ENCODE results near the gene AOC1. TPM values are rescaled to one million over a fixed set of nuclear protein-coding genes. Genes with fewer than 3 reads are reported as not detected.

AOC1 gene
- total and polyA plus RNA-seq, 2 of the 13 experiments (the other 11 are each of a cell fraction or from before 2014, with no cell fraction given) = not detected

GRCh38 chr7:150805864-150806263 is 46.5 kb upstream of the AOC1 start:
- CTCF ChIA-PET (ENCODE audit: low intra/inter-chr PET ratio, low total read pairs) = no interaction called here
- TF ChIP-seq ATF3 (CRISPR knock-in tag; IDR thresholded peaks at IDR 0.05) = no peak
- no peak for TF ChIP-seq E2F1 (CRISPR knock-in tag; IDR thresholded peaks at IDR 0.05)
- TF ChIP-seq, protein P1, sequence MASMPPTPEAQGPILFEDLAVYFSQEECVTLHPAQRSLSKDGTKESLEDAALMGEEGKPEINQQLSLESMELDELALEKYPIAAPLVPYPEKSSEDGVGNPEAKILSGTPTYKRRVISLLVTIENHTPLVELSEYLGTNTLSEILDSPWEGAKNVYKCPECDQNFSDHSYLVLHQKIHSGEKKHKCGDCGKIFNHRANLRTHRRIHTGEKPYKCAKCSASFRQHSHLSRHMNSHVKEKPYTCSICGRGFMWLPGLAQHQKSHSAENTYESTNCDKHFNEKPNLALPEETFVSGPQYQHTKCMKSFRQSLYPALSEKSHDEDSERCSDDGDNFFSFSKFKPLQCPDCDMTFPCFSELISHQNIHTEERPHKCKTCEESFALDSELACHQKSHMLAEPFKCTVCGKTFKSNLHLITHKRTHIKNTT (CRISPR knock-in tag; IDR thresholded peaks at IDR 0.05) = no peak
- TF ChIP-seq PLSCR1 (CRISPR knock-in tag; IDR thresholded peaks at IDR 0.05; ENCODE audit: borderline replicate concordance) = no peak
- no peak for TF ChIP-seq SATB2 (CRISPR knock-in tag; IDR thresholded peaks at IDR 0.05)
- no peak for TF ChIP-seq U2AF2 (IDR thresholded peaks at IDR 0.05; ENCODE audit: low read depth, low read length)
- TF ChIP-seq TFE3 (CRISPR knock-in tag; IDR thresholded peaks at IDR 0.05) = no peak
- peak; percentile 99 for TF ChIP-seq ZNF615 (CRISPR knock-in tag; IDR thresholded peaks at IDR 0.05; ENCODE audit: borderline replicate concordance)
- no peak for TF ChIP-seq ZNF468 (CRISPR knock-in tag; IDR thresholded peaks at IDR 0.05)
- peaks cover 19% of the 10 kb centered on the region; the same call in 1 of the 2 replicates for H3K9me3 ChIP-seq (ENCODE audit: low read length)
- no peak overlapping the region for H2AFZ ChIP-seq (ENCODE audit: low read length)
- no peaks in the 10 kb centered on the region for H3K79me2 ChIP-seq (ENCODE audit: insufficient read depth, low read length)
- in situ Hi-C loops (cut with HindIII; ENCODE audit: extremely low pct_ligation_motif_present, low pct_unique_long_range_greater_than_20kb) (no loop called here), intact Hi-C loops (cut with micrococcal nuclease; ENCODE audit: unreplicated experiment) (no loop called here)
- H3K4me3 ChIP-seq (replicated peaks in 1 of 3; ENCODE audit: insufficient read depth in 1 of 3, low read depth in 2 of 3, low read length in 3 of 3) = no peak overlapping the region
- ATAC-seq (no peak), FAIRE-seq (no peak), DNase-seq (ENCODE audit: low spot score) (no peak)
- H3K9ac ChIP-seq (ENCODE audit: insufficient read depth, low read depth, low read length) = no peak overlapping the region
- no peaks in the 10 kb centered on the region for H4K20me1 ChIP-seq (ENCODE audit: insufficient read depth, low read length)
- no TSS peak for BruUV-seq (replicated peaks)
- H3K4me1 ChIP-seq (ENCODE audit: insufficient read depth, low read length) = peaks cover 19% of the 10 kb centered on the region
- H3K27me3 ChIP-seq (ENCODE audit: control insufficient read depth in 1 of 2, insufficient read depth in 2 of 2, low read length in 2 of 2) = peaks cover 0 to 8% of the 10 kb centered on the region in 2 experiments; a peak in 3 of 5 replicates
- no peak overlapping the region for H3K27ac ChIP-seq (ENCODE audit: extremely low read length, insufficient read depth, low read length)
- no peaks in the 10 kb centered on the region for H3K36me3 ChIP-seq (replicated peaks in 1 of 2; ENCODE audit: control insufficient read depth in 1 of 2, insufficient read depth in 2 of 2, low read length in 2 of 2)
- no peak overlapping the region for H3K4me2 ChIP-seq (ENCODE audit: low read depth, low read length)
- POLR2A ChIA-PET = no interaction called here

Data from HepG2 (cell line).